ENCODE measurements around the gene NLRP8. TPM values are rescaled to one million over a fixed set of nuclear protein-coding genes. Genes with fewer than 3 reads are reported as not detected.

NLRP8 gene
- total and polyA plus RNA-seq, 10 of the 15 experiments (the other 5 are each of a cell fraction or from before 2014, with no cell fraction given): 0.04 TPM; not detected in 9

GRCh38 chr19:55956431-55956830 lies 8.8 kb downstream of the NLRP8 start:
- ChIA-PET CTCF (no interaction called here), SMC1A (ENCODE audit: uncharacterized antibody, unreplicated experiment) (no interaction called here), RAD21 (ENCODE audit: unreplicated experiment) (no interaction called here), POLR2A (no interaction called here)
- BruUV-seq (replicated peaks): no TSS peak
- no peaks in the 10 kb centered on the region for H3K9me3 ChIP-seq (replicated peaks; ENCODE audit: control insufficient read depth, insufficient read depth, low read length)
- no peak overlapping the region for H3K27ac ChIP-seq (ENCODE audit: control insufficient read depth, insufficient read depth)
- WGBS (ENCODE audit: insufficient coverage, insufficient replicate concordance, low lambda C conversion rate, missing lambda C conversion rate): 62% methylated on average over 7 of the region's 7 CpGs
- no peaks in the 10 kb centered on the region for H3K36me3 ChIP-seq (ENCODE audit: control insufficient read depth in 2 of 2, insufficient read depth in 2 of 2, low read length in 1 of 2)
- H3K4me2 ChIP-seq (ENCODE audit: control insufficient read depth, insufficient read depth): no peak overlapping the region
- no peaks in the 10 kb centered on the region for H3K79me2 ChIP-seq (ENCODE audit: control insufficient read depth, insufficient read depth, low read length)
- H2AFZ ChIP-seq (ENCODE audit: control insufficient read depth, low read depth, low read length): no peak overlapping the region
- H3K27me3 ChIP-seq (replicated peaks in 1 of 2; ENCODE audit: control insufficient read depth in 2 of 2, insufficient read depth in 2 of 2, low read length in 1 of 2): no peaks in the 10 kb centered on the region
- no peak for DNase-seq (ENCODE audit: low read depth, low spot score)
- no peaks in the 10 kb centered on the region for H3K4me1 ChIP-seq (ENCODE audit: control insufficient read depth, insufficient read depth, low read length)
- in situ Hi-C loops (cut with MboI) (no loop called here), intact Hi-C loops (cut with micrococcal nuclease; ENCODE audit: unreplicated experiment) (no loop called here)
- H4K20me1 ChIP-seq (ENCODE audit: control insufficient read depth, insufficient read depth): no peaks in the 10 kb centered on the region
- ATAC-seq: no peak
- no peak overlapping the region for H3K4me3 ChIP-seq
- no peak overlapping the region for H3K9ac ChIP-seq (ENCODE audit: control insufficient read depth, insufficient read depth, low read length)
- no peak for FAIRE-seq
- TF ChIP-seq CHD4 (IDR thresholded peaks at IDR 0.05): no peak
- no peak for TF ChIP-seq BHLHE40 (IDR thresholded peaks at IDR 0.05; ENCODE audit: borderline replicate concordance in 1 of 2, low read depth in 2 of 2, low read length in 1 of 2)
- no peak for TF ChIP-seq SUZ12 (IDR thresholded peaks at IDR 0.05; ENCODE audit: unreplicated experiment)
- TF ChIP-seq EZH2 (IDR thresholded peaks at IDR 0.05; ENCODE audit: borderline replicate concordance, control insufficient read depth, low read depth, low read length): no peak
- TF ChIP-seq SMAD5 (IDR thresholded peaks at IDR 0.05; ENCODE audit: low read depth): no peak
- TF ChIP-seq RELB (IDR thresholded peaks at IDR 0.05; ENCODE audit: low read depth): no peak
- TF ChIP-seq LARP7 (IDR thresholded peaks at IDR 0.05): no peak
- no peak for TF ChIP-seq RBBP5 (conservative IDR thresholded peaks at IDR 0.05)
- TF ChIP-seq RCOR1 (conservative IDR thresholded peaks at IDR 0.05; ENCODE audit: low read depth, low read length): no peak
- TF ChIP-seq SPI1 (IDR thresholded peaks at IDR 0.05; ENCODE audit: borderline replicate concordance, insufficient read depth, low read depth, low read length): no peak
- no peak for TF ChIP-seq BRCA1 (IDR thresholded peaks at IDR 0.05; ENCODE audit: low read depth, low read length)
- TF ChIP-seq RAD51 (IDR thresholded peaks at IDR 0.05): no peak
- no peak for TF ChIP-seq BCLAF1 (IDR thresholded peaks at IDR 0.05)
- TF ChIP-seq IKZF1 (conservative IDR thresholded peaks at IDR 0.05): no peak
- TF ChIP-seq CUX1 (IDR thresholded peaks at IDR 0.05; ENCODE audit: insufficient replicate concordance, low read depth, low read length): no peak
- no peak for TF ChIP-seq MXI1 (IDR thresholded peaks at IDR 0.05; ENCODE audit: low read depth, low read length)
- no peak for TF ChIP-seq POLR2AphosphoS2 (IDR thresholded peaks at IDR 0.05; ENCODE audit: low read depth, low read length)
